ENCODE results near the gene CTSZ. TPM values are rescaled to one million over a fixed set of nuclear protein-coding genes. Genes with fewer than 3 reads are reported as not detected.

CTSZ gene
- total RNA-seq, 1 donor from 2014 or later: 71.9 TPM

DNA sequence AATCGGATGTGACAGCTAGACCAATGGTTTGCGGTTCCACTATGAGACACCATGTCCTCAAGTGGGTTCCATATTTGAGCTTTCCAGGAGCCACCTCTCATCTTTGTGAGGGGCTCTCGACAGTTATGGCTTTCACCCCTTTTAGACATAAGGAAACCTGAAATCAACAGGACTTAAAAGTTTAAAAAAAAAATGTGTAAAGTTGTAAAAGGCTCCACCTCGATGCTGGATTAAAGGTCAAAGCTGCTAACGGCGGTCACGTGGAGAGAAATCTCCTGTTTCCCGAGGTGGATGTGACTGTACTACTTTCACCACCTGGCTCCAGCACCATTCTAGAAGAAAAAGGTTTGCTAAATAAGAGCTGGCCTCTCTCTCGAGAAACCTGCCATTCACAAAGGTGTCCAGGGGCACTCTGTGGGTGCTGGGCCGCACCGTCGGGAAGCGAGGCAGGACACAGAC lies 24.5 kb upstream of the CTSZ start:
- Mint-ChIP-seq H3K36me3 (peaks cover 34% of the 10 kb centered on the region), H3K9me3 (no peaks in the 10 kb centered on the region), H3K27ac (peak overlapping the region; percentile 89), H3K4me1 (ENCODE audit: unreplicated experiment) (peaks cover 49% of the 10 kb centered on the region), H3K4me3 (peak overlapping the region; percentile 97), H3K27me3 (no peaks in the 10 kb centered on the region)
- TF ChIP-seq, protein P1, sequence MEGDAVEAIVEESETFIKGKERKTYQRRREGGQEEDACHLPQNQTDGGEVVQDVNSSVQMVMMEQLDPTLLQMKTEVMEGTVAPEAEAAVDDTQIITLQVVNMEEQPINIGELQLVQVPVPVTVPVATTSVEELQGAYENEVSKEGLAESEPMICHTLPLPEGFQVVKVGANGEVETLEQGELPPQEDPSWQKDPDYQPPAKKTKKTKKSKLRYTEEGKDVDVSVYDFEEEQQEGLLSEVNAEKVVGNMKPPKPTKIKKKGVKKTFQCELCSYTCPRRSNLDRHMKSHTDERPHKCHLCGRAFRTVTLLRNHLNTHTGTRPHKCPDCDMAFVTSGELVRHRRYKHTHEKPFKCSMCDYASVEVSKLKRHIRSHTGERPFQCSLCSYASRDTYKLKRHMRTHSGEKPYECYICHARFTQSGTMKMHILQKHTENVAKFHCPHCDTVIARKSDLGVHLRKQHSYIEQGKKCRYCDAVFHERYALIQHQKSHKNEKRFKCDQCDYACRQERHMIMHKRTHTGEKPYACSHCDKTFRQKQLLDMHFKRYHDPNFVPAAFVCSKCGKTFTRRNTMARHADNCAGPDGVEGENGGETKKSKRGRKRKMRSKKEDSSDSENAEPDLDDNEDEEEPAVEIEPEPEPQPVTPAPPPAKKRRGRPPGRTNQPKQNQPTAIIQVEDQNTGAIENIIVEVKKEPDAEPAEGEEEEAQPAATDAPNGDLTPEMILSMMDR (conservative IDR thresholded peaks at IDR 0.05): no peak
- DNase-seq (ENCODE audit: extremely low spot score, unreplicated experiment): no peak

DNA sequence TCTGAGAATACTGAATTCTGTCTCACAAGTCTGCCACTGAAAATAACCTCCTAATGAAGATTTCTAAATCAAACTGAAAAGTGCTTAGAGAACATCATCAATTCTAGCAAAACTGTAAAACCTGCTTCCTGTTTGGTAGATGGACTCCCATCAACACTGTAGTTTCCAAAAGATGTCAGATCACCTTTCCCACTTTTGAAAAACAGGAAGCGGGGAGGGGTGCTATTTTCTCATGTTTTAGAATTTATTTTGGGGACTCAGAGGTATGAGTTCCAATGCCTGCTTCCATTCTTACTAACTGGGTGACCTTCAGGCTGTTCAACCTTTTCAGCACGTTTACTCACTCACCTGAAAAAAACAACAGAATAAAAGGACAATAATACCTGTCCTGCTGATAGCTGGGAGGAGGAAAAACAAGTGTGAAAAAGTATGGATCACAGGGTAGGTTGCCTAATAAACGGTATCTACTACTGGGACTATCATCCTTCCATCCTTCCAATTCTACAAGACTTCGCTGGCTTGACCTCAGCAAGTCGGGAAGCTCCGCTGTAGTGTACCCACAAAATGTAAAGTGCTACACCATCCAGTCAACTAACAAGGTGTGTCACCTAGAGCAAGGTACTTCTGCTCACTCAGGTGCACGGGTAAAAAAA lies 24.0 kb upstream of the CTSZ start:
- Mint-ChIP-seq H3K4me1 (ENCODE audit: unreplicated experiment) (peaks cover 52% of the 10 kb centered on the region), H3K36me3 (peaks cover 34% of the 10 kb centered on the region)

DNA sequence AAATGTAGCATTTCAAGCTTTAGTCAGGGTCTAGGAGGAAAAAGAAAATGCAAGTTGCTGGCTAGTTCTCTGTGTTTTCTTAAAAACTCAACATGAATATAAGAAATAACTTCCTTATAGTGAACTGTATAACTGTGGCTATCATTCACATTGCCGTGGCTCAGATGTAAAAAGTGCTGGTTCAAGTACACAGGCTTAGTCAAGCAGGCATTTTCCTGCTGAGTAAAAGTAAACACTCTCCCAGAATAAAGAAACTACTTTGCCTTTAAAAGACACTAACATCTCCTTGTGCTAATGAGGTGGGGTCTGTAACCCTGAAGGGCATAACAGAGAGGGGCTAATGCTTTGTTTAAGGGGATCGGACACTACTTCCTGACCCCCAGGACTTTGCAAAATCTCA lies 21.8 kb upstream of the CTSZ start:
- Mint-ChIP-seq H3K4me3 (peak overlapping the region; percentile 97), H3K36me3 (peaks cover 42% of the 10 kb centered on the region), H3K27me3 (no peaks in the 10 kb centered on the region), H3K9me3 (no peaks in the 10 kb centered on the region), H3K27ac (peak overlapping the region; percentile 27), H3K4me1 (ENCODE audit: unreplicated experiment) (peaks cover 53% of the 10 kb centered on the region)
- TF ChIP-seq, protein P1 (conservative IDR thresholded peaks at IDR 0.05): no peak
- DNase-seq (ENCODE audit: extremely low spot score, unreplicated experiment): no peak

More for the DNA sequence above, 24.0 kb upstream of the CTSZ start:
- DNase-seq (ENCODE audit: extremely low spot score, unreplicated experiment): no peak
- Mint-ChIP-seq H3K4me3 (peak overlapping the region; percentile 97), H3K27ac (peak overlapping the region; percentile 89), H3K9me3 (no peaks in the 10 kb centered on the region), H3K27me3 (no peaks in the 10 kb centered on the region)
- TF ChIP-seq, protein P1 (conservative IDR thresholded peaks at IDR 0.05): no peak

GRCh38 chr20:59027741-59028320 lies 20.8 kb upstream of the CTSZ start:
- Mint-ChIP-seq H3K4me3 (peak overlapping the region; percentile 23), H3K4me1 (ENCODE audit: unreplicated experiment) (peaks cover 51% of the 10 kb centered on the region), H3K9me3 (no peaks in the 10 kb centered on the region), H3K36me3 (peaks cover 44% of the 10 kb centered on the region), H3K27ac (no peak overlapping the region), H3K27me3 (no peaks in the 10 kb centered on the region)
- TF ChIP-seq, protein P1 (conservative IDR thresholded peaks at IDR 0.05): no peak
- DNase-seq (ENCODE audit: extremely low spot score, unreplicated experiment): no peak

DNA sequence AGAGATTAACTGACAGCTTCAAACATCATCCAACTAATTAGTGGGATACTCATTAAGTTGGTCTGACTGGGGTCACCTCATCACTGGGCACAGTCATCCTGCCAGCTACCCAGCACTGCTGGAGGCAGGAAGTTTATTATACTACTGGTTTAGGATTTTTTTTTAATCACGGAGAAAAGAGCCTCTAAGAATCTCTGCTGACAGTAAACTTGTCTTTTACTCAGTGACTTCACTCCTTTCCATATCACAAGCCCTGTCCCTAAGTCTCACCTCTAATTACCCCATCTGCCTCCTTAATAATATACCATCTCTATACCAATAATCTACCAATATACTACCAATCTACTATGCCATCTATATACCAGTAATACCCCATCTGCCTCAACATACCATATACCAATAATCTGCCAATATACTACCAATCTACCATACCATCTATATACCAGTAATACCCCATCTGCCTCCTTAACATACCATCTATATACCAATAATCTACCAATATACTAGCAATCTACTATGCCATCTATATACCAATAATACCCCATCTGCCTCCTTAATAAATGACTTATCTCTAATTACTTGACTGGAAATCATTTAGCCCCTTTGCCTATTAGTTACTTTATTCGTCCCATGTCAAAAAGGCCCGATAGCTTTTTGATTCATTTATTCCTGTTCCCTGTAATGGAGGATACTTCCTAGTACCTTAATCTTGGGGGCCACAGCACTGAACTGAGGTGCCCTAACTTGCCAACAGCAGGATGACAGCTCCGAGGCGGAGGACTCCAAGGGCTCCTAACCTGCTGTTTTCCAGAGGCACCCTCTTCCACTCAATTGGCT lies 20.1 kb upstream of the CTSZ start:
- H3K4me3 Mint-ChIP-seq: peak overlapping the region; percentile 23
- no peaks in the 10 kb centered on the region for H3K9me3 Mint-ChIP-seq
- peaks cover 55% of the 10 kb centered on the region for H3K4me1 Mint-ChIP-seq (ENCODE audit: unreplicated experiment)
- TF ChIP-seq, protein P1 (conservative IDR thresholded peaks at IDR 0.05): no peak
- DNase-seq (ENCODE audit: extremely low spot score, unreplicated experiment): no peak
- no peak overlapping the region for H3K27ac Mint-ChIP-seq
- H3K27me3 Mint-ChIP-seq: no peaks in the 10 kb centered on the region
- H3K36me3 Mint-ChIP-seq: peaks cover 51% of the 10 kb centered on the region
